Measurements from ENCODE around the gene CYSTM1.

CYSTM1 gene

GRCh38 chr5:140238756-140239155 is 63.8 kb downstream of the CYSTM1 start:
- no peak for DNase-seq

GRCh38 chr5:140239461-140239860 is 64.5 kb downstream of the CYSTM1 start:
- no peak for DNase-seq

- DNase-seq = peak; percentile 65 to 82 (median 73)
Measured at GRCh38 chr5:140239939-140240700, 65.1 kb downstream of the CYSTM1 start.

- DNase-seq = peak in 1 of 3 donors; percentile 17
Measured at GRCh38 chr5:140240987-140241706, 66.2 kb downstream of the CYSTM1 start.

- DNase-seq = no peak
Measured at GRCh38 chr5:140242099-140242498, 67.1 kb downstream of the CYSTM1 start.

- DNase-seq = no peak
Measured at GRCh38 chr5:140242890-140243585, 68.0 kb downstream of the CYSTM1 start.

- DNase-seq = no peak
Measured at GRCh38 chr5:140243706-140244250, 68.8 kb downstream of the CYSTM1 start.

GRCh38 chr5:140244525-140245025 is 69.6 kb downstream of the CYSTM1 start:
- DNase-seq = peak; percentile 93 to 95 (median 94)

GRCh38 chr5:140245341-140245740 is 70.4 kb downstream of the CYSTM1 start:
- DNase-seq = peak; percentile 39 to 52 (median 47)

GRCh38 chr5:140245926-140246325 is 70.9 kb downstream of the CYSTM1 start:
- DNase-seq = no peak

GRCh38 chr5:140246378-140247122 is 71.6 kb downstream of the CYSTM1 start:
- peak in 1 of 3 donors; percentile 19 for DNase-seq

GRCh38 chr5:140248414-140248813 is 73.4 kb downstream of the CYSTM1 start:
- DNase-seq = no peak

- DNase-seq = no peak
Measured at GRCh38 chr5:140249536-140249935, 74.5 kb downstream of the CYSTM1 start.

- no peak for DNase-seq
Measured at GRCh38 chr5:140250386-140250785, 75.4 kb downstream of the CYSTM1 start.

- peak; percentile 91 to 98 (median 96) for DNase-seq
Measured at GRCh38 chr5:140251527-140251973, 76.6 kb downstream of the CYSTM1 start.

- DNase-seq = no peak
Measured at GRCh38 chr5:140252470-140253126, 77.6 kb downstream of the CYSTM1 start.

- peak; percentile 60 to 72 (median 65) for DNase-seq
Measured at GRCh38 chr5:140253985-140254384, 79.0 kb downstream of the CYSTM1 start.

GRCh38 chr5:140255460-140256157 is 80.6 kb downstream of the CYSTM1 start:
- no peak for DNase-seq

- no peak for DNase-seq
Measured at GRCh38 chr5:140256726-140257125, 81.7 kb downstream of the CYSTM1 start.

- no peak for DNase-seq
Measured at GRCh38 chr5:140258016-140258415, 83.0 kb downstream of the CYSTM1 start.

GRCh38 chr5:140258873-140259272 is 83.9 kb downstream of the CYSTM1 start:
- no peak for DNase-seq

Measured in suppressor macrophage treated with lipopolysaccharide for 1 hour (primary cell).